ENCODE data around the gene RALGDS. TPM values are rescaled to one million over a fixed set of nuclear protein-coding genes. Genes with fewer than 3 reads are reported as not detected.

RALGDS gene
- total and polyA plus RNA-seq, 3 donors from 2014 or later, result 23.0 to 42.4 (median 32.5) TPM

DNA sequence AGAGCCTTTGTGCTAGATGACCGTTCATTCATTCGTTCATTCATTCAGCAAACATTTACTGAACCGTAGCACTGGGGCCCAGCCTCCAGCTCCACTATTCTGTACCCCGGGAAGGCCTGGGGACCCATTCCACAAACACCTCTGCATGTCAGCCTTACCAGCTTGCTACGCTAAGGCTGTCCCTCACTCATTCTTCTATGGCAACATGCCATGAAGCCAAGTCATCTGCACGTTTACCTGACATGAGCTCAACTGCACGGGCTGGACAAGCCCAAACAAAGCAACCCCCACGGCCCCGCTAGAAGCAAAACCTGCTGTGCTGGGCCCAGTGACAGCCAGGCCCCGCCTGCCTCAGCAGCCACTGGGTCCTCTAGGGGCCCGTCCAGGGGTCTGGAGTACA is 53.2 kb downstream of the RALGDS start:
- 85 to 98% methylated on average over 4 to 11 of the region's 11 CpGs for WGBS, 2 donors
- no peaks in the 10 kb centered on the region for H3K9me3 ChIP-seq

GRCh38 chr9:133067006-133067405 is 54.0 kb downstream of the RALGDS start:
- Histone ChIP-seq H3K27me3 (no peaks in the 10 kb centered on the region), H3K4me1 (no peaks in the 10 kb centered on the region), H3K4me3 (no peak overlapping the region), H3K9me3 (no peaks in the 10 kb centered on the region), H3K36me3 (ENCODE audit: low read depth, missing control alignments) (no peaks in the 10 kb centered on the region), H3K27ac (no peak overlapping the region)
- no peak for DNase-seq
- intact Hi-C loops (cut with DNase I; ENCODE audit: low total_unique reads), result no loop called here
- WGBS, 2 donors, result 90 to 96% methylated on average over 10 to 11 of the region's 11 CpGs
- TF ChIP-seq POLR2A (IDR thresholded peaks at IDR 0.05) (no peak), CTCF (IDR thresholded peaks at IDR 0.05) (no peak)

More for the DNA sequence above, 53.2 kb downstream of the RALGDS start:
- Histone ChIP-seq H3K36me3 (ENCODE audit: low read depth, missing control alignments) (no peaks in the 10 kb centered on the region), H3K4me1 (no peaks in the 10 kb centered on the region), H3K27me3 (no peaks in the 10 kb centered on the region), H3K27ac (no peak overlapping the region), H3K4me3 (no peak overlapping the region)
- intact Hi-C loops (cut with DNase I; ENCODE audit: low total_unique reads), result no loop called here
- no peak for TF ChIP-seq CTCF (IDR thresholded peaks at IDR 0.05)
- no peak for TF ChIP-seq POLR2A (IDR thresholded peaks at IDR 0.05)
- DNase-seq, result no peak

DNA sequence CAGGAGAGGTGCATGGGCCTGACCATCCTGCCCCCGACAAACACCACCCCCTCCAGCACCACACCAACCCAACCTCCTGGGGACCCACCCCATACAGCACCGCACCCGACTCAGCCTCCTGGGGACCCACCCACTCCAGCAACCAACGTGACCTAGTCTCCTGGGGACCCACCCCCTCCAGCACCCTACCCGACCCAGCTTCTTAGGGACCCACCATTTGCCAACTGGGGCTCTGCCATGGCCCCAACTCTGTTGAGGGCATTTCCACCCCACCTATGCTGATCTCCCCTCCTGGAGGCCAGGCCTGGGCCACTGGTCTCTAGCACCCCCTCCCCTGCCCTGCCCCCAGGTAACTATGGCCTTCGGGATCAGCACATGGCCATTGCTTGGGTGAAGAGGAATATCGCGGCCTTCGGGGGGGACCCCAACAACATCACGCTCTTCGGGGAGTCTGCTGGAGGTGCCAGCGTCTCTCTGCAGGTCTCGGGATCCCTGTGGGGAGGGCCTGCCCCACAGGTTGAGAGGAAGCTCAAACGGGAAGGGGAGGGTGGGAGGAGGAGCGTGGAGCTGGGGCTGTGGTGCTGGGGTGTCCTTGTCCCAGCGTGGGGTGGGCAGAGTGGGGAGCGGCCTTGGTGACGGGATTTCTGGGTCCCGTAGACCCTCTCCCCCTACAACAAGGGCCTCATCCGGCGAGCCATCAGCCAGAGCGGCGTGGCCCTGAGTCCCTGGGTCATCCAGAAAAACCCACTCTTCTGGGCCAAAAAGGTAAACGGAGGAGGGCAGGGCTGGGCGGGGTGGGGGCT is 54.7 kb downstream of the RALGDS start:
- TF ChIP-seq CTCF (IDR thresholded peaks at IDR 0.05), result no peak
- TF ChIP-seq POLR2A (IDR thresholded peaks at IDR 0.05), result no peak
- Histone ChIP-seq H3K36me3 (ENCODE audit: low read depth, missing control alignments) (no peaks in the 10 kb centered on the region), H3K9me3 (no peaks in the 10 kb centered on the region), H3K4me3 (no peak overlapping the region), H3K4me1 (peaks cover 3% of the 10 kb centered on the region), H3K27me3 (no peaks in the 10 kb centered on the region), H3K27ac (no peak overlapping the region)
- intact Hi-C loops (cut with DNase I; ENCODE audit: low total_unique reads), result no loop called here
- WGBS, 2 donors, result 93 to 95% methylated on average over 21 to 25 of the region's 25 CpGs
- no peak for DNase-seq

- Histone ChIP-seq H3K4me1 (peaks cover 7% of the 10 kb centered on the region), H3K27me3 (no peaks in the 10 kb centered on the region), H3K9me3 (no peaks in the 10 kb centered on the region), H3K27ac (no peak overlapping the region), H3K36me3 (ENCODE audit: low read depth, missing control alignments) (no peaks in the 10 kb centered on the region), H3K4me3 (no peak overlapping the region)
- 89 to 95% methylated on average over 9 to 17 of the region's 17 CpGs for WGBS, 2 donors
- TF ChIP-seq POLR2A (IDR thresholded peaks at IDR 0.05), result no peak
- no peak for TF ChIP-seq CTCF (IDR thresholded peaks at IDR 0.05)
- intact Hi-C loops (cut with DNase I; ENCODE audit: low total_unique reads), result no loop called here
- no peak for DNase-seq
Observed at GRCh38 chr9:133065070-133065388, 56.0 kb downstream of the RALGDS start.
